Measurements from ENCODE around the gene LRMDA. TPM values are rescaled to one million over a fixed set of nuclear protein-coding genes. Genes with fewer than 3 reads are reported as not detected.

Gene LRMDA
- total and polyA plus RNA-seq, 2 of the 13 experiments (the other 11 are each of a cell fraction or from before 2014, with no cell fraction given), result 13.4 to 22.0 TPM

- POLR2A ChIA-PET, result no interaction called here
- H3K27me3 ChIP-seq (ENCODE audit: control insufficient read depth in 1 of 2, insufficient read depth in 2 of 2, low read length in 2 of 2), result no peaks in the 10 kb centered on the region
- intact Hi-C loops (cut with micrococcal nuclease; ENCODE audit: unreplicated experiment), result no loop called here
- FAIRE-seq (no peak), ATAC-seq (no peak), DNase-seq (ENCODE audit: low spot score) (no peak)
- H4K20me1 ChIP-seq (ENCODE audit: insufficient read depth, low read length), result no peaks in the 10 kb centered on the region
- no peak overlapping the region for H3K27ac ChIP-seq (ENCODE audit: extremely low read length, insufficient read depth, low read length)
- in situ Hi-C loops (cut with HindIII; ENCODE audit: extremely low pct_ligation_motif_present, low pct_unique_long_range_greater_than_20kb), result no loop called here
- no peaks in the 10 kb centered on the region for H3K4me1 ChIP-seq (ENCODE audit: insufficient read depth, low read length)
- no TSS peak for BruUV-seq (replicated peaks)
- H3K9ac ChIP-seq (ENCODE audit: insufficient read depth, low read depth, low read length), result no peak overlapping the region
- no peak overlapping the region for H3K4me2 ChIP-seq (ENCODE audit: low read depth, low read length)
- H3K36me3 ChIP-seq (replicated peaks in 1 of 2; ENCODE audit: control insufficient read depth in 1 of 2, insufficient read depth in 2 of 2, low read length in 2 of 2), result no peaks in the 10 kb centered on the region
- CTCF ChIA-PET (ENCODE audit: low intra/inter-chr PET ratio, low total read pairs), result no interaction called here
- WGBS (ENCODE audit: low lambda C conversion rate), result 50% methylated on average over 1 of the region's 1 CpG
- H3K9me3 ChIP-seq (ENCODE audit: low read length), result no peaks in the 10 kb centered on the region
- no peaks in the 10 kb centered on the region for H3K79me2 ChIP-seq (ENCODE audit: insufficient read depth, low read length)
- H3K4me3 ChIP-seq (replicated peaks in 1 of 3; ENCODE audit: insufficient read depth in 1 of 3, low read depth in 2 of 3, low read length in 3 of 3), result no peak overlapping the region
- H2AFZ ChIP-seq (ENCODE audit: low read length), result no peak overlapping the region
- TF ChIP-seq FOXA1 (IDR thresholded peaks at IDR 0.05), result no peak
- no peak for TF ChIP-seq FOXA1 (CRISPR knock-in tag; IDR thresholded peaks at IDR 0.05)
- no peak for TF ChIP-seq IKZF1 (IDR thresholded peaks at IDR 0.05)
- no peak for TF ChIP-seq KDM6A (CRISPR knock-in tag; IDR thresholded peaks at IDR 0.05; ENCODE audit: low read depth)
- TF ChIP-seq TCF7L2 (IDR thresholded peaks at IDR 0.05; ENCODE audit: low read depth, low read length), result no peak
- no peak for TF ChIP-seq PHF8 (CRISPR knock-in tag; IDR thresholded peaks at IDR 0.05)
- TF ChIP-seq, protein P1, sequence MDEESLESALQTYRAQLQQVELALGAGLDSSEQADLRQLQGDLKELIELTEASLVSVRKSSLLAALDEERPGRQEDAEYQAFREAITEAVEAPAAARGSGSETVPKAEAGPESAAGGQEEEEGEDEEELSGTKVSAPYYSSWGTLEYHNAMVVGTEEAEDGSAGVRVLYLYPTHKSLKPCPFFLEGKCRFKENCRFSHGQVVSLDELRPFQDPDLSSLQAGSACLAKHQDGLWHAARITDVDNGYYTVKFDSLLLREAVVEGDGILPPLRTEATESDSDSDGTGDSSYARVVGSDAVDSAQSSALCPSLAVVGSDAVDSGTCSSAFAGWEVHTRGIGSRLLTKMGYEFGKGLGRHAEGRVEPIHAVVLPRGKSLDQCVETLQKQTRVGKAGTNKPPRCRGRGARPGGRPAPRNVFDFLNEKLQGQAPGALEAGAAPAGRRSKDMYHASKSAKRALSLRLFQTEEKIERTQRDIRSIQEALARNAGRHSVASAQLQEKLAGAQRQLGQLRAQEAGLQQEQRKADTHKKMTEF (CRISPR knock-in tag; IDR thresholded peaks at IDR 0.05), result no peak
- TF ChIP-seq, protein P2, sequence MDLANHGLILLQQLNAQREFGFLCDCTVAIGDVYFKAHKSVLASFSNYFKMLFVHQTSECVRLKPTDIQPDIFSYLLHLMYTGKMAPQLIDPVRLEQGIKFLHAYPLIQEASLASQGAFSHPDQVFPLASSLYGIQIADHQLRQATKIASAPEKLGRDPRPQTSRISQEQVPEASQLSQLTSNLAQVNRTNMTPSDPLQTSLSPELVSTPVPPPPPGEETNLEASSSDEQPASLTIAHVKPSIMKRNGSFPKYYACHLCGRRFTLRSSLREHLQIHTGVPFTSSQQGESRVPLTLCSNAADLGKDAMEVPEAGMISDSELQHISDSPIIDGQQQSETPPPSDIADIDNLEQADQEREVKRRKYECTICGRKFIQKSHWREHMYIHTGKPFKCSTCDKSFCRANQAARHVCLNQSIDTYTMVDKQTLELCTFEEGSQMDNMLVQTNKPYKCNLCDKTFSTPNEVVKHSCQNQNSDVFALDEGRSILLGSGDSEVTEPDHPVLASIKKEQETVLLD (CRISPR knock-in tag; IDR thresholded peaks at IDR 0.05; ENCODE audit: low read depth), result no peak
- no peak for TF ChIP-seq ZSCAN29 (CRISPR knock-in tag; conservative IDR thresholded peaks at IDR 0.05)
- no peak for TF ChIP-seq CC2D1A (CRISPR knock-in tag; IDR thresholded peaks at IDR 0.05)
- TF ChIP-seq EZH2 (conservative IDR thresholded peaks at IDR 0.05; ENCODE audit: low read depth, low read length), result no peak
- no peak for TF ChIP-seq ZNF577 (CRISPR knock-in tag; IDR thresholded peaks at IDR 0.05; ENCODE audit: borderline replicate concordance, low read depth)
- no peak for TF ChIP-seq FOXA3 (CRISPR knock-in tag; IDR thresholded peaks at IDR 0.05)
- no peak for TF ChIP-seq NFIB (CRISPR knock-in tag; IDR thresholded peaks at IDR 0.05; ENCODE audit: borderline replicate concordance)
- no peak for TF ChIP-seq STAT5B (CRISPR knock-in tag; IDR thresholded peaks at IDR 0.05)
- TF ChIP-seq KLF13 (CRISPR knock-in tag; IDR thresholded peaks at IDR 0.05), result no peak
- no peak for TF ChIP-seq ZHX2 (IDR thresholded peaks at IDR 0.05; ENCODE audit: low read depth)
- TF ChIP-seq ZHX2 (CRISPR knock-in tag; IDR thresholded peaks at IDR 0.05; ENCODE audit: borderline replicate concordance), result no peak
- no peak for TF ChIP-seq SP140L (CRISPR knock-in tag; IDR thresholded peaks at IDR 0.05; ENCODE audit: borderline replicate concordance)
- TF ChIP-seq DR1 (CRISPR knock-in tag; IDR thresholded peaks at IDR 0.05), result no peak
Measured at GRCh38 chr10:76286536-76286935, 855.1 kb downstream of the LRMDA start.

Data from HepG2 (cell line).